KMS-11 (cell line): Measurements from ENCODE around the gene CORO1C.

ENCODE experiments used
- H2AFZ ChIP-seq: fragments of 200-600 bp; sonication (generic); 2 replicates; pipeline ENCODE4 v1.6.1; 2016; ENCODE audit warnings: antibody characterized with exemption, mixed run types, low read depth
- H3K27ac ChIP-seq: fragments of 200-600 bp; sonication (generic); 2 replicates; pipeline ENCODE4 v1.6.1; 2016; ENCODE audit warnings: mild to moderate bottlenecking, mixed run types
- H3K27me3 ChIP-seq: fragments of 200-600 bp; sonication (generic); 2 replicates; pipeline ENCODE4 v1.6.1; 2017; ENCODE audit warnings: mild to moderate bottlenecking, low read depth, mixed run types, moderate library complexity; ENCODE audit not compliant: insufficient read depth
- H3K36me3 ChIP-seq: fragments of 200-600 bp; sonication (generic); 2 replicates; pipeline ENCODE4 v1.6.1; 2017; ENCODE audit warnings: mild to moderate bottlenecking, mixed run types; ENCODE audit not compliant: insufficient read depth
- H3K4me1 ChIP-seq: fragments of 200-600 bp; sonication (generic); 2 replicates; pipeline ENCODE4 v1.6.1; 2016; ENCODE audit warnings: mild to moderate bottlenecking, low read depth, mixed run types; ENCODE audit not compliant: poor library complexity, severe bottlenecking
- H3K4me2 ChIP-seq: fragments of 200-600 bp; sonication (generic); 2 replicates; pipeline ENCODE4 v1.7.0; 2016; ENCODE audit warnings: mild to moderate bottlenecking, mixed run types
- H3K4me3 ChIP-seq: fragments of 200-600 bp; sonication (generic); IDR thresholded peaks from 2 replicates; pipeline ENCODE4 v1.6.1; 2017; ENCODE audit warnings: low read depth, low read length, mixed read lengths; ENCODE audit not compliant: insufficient read depth
- H3K79me2 ChIP-seq: fragments of 200-600 bp; sonication (generic); 2 replicates; pipeline ENCODE4 v1.6.1; 2016; ENCODE audit warnings: low read depth, mixed run types; ENCODE audit not compliant: insufficient read depth
- H3K9ac ChIP-seq: fragments of 200-600 bp; sonication (generic); 2 replicates; pipeline ENCODE4 v1.6.1; 2016; ENCODE audit warnings: mild to moderate bottlenecking, mixed run types
- H4K20me1 ChIP-seq: fragments of 200-600 bp; sonication (generic); 2 replicates; pipeline ENCODE4 v1.6.1; 2016; ENCODE audit warnings: mild to moderate bottlenecking, mixed run types; ENCODE audit not compliant: insufficient read depth
- TF ChIP-seq, protein P1 (sequence below): fragments of 200-600 bp; sonication (generic); conservative IDR thresholded peaks from 2 replicates; pipeline ENCODE4 v1.6.1; 2017; ENCODE audit warnings: low read depth, mild to moderate bottlenecking, antibody characterized with exemption, low read length, moderate library complexity, mixed read lengths

CORO1C gene

DNA sequence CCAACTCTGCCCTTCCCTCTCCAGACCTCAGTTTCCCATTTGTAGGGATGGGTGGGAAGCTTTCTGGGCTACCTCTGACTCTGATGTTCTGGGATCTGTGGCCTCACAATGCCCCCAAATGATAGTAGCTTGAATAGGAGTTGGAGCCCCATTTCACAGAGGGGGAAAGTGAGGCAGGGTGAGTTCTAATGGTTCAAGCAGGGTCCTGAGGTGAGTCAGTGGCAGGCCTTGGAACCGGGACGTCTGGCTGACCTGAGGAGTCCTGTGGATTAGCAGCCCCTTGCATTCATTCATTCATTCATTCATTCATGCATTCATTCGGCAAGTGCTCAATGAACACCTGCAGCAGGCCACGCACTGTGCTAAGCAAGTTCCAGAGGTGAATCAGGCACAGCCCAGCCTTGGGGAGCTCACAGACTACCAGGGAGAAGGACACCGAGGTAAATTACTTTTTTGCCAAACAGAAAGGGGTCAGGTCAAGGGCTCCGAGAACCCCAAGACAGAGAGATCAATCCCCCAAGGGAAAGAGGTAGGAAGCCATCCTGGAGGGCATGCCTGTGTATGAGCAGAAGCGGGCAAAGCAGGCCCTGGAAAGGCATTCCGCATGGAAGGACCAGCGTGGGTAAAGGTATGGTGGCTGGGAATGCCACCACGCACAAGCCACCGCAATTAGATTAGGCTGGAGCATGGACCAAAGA, 132.6 kb downstream of the CORO1C start:
- Histone ChIP-seq H3K27ac (no peak overlapping the region), H3K4me3 (no peak overlapping the region), H3K4me2 (no peak overlapping the region), H3K36me3 (no peaks in the 10 kb centered on the region), H3K4me1 (no peaks in the 10 kb centered on the region), H2AFZ (no peak overlapping the region), H3K27me3 (no peaks in the 10 kb centered on the region), H3K79me2 (no peaks in the 10 kb centered on the region), H4K20me1 (no peaks in the 10 kb centered on the region), H3K9ac (no peak overlapping the region)
- TF ChIP-seq, protein P1, sequence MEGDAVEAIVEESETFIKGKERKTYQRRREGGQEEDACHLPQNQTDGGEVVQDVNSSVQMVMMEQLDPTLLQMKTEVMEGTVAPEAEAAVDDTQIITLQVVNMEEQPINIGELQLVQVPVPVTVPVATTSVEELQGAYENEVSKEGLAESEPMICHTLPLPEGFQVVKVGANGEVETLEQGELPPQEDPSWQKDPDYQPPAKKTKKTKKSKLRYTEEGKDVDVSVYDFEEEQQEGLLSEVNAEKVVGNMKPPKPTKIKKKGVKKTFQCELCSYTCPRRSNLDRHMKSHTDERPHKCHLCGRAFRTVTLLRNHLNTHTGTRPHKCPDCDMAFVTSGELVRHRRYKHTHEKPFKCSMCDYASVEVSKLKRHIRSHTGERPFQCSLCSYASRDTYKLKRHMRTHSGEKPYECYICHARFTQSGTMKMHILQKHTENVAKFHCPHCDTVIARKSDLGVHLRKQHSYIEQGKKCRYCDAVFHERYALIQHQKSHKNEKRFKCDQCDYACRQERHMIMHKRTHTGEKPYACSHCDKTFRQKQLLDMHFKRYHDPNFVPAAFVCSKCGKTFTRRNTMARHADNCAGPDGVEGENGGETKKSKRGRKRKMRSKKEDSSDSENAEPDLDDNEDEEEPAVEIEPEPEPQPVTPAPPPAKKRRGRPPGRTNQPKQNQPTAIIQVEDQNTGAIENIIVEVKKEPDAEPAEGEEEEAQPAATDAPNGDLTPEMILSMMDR: no peak

DNA sequence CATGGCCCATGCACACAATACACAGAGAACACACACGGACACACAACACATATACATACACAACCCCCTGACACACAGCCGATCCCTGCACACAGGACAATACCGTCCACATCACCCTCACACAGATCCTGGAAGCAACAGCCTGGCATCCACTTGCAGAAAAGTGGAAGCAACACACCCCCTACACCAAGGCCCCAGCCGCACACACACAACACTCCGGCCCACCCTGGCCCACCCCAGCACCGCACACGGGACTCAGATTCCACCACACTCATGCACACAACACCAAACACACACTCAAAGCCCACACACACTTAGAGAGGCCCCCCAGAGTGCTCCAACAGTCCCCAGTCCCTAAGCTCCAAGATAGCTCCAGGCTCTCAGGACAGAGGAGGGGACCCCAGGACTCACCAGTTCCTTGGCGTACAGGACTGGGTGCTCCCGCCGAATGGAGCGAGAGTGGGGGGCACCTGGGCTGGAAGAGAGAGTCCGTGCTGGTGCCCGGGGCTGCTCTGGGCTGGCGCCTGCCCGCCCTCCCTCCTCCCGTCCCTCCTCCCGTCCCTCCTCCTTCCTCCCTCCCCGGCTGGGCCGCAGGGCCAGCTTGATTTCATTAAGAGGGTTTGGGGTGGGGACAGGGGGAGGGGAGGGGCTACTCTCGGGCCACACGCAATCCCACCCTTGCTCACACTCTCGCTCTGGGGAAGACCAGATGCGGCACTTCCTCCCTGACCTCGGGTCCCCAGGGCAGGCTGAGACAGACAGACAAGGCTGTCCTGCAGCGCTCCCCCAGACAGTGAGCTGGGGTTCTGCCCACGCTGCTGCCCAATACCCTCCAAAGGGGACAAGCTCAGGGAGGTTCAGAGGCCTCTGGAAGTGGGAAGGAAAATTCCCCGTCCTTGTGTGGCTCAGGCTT, 133.5 kb downstream of the CORO1C start, which contains the start of gene TMEM119:
Gene TMEM119 (minus strand): TSS at position 526 of the 913 bp plus-strand sequence. CDS start 5,701 bp downstream, outside the sequence.
- H3K27me3 ChIP-seq: no peaks in the 10 kb centered on the region
- no peaks in the 10 kb centered on the region for H4K20me1 ChIP-seq
- no peak within 1 kb of the TSS for H3K4me2 ChIP-seq
- H3K27ac ChIP-seq: no peak within 1 kb of the TSS
- H3K79me2 ChIP-seq: no peaks in the 10 kb centered on the region
- H2AFZ ChIP-seq: no peak within 1 kb of the TSS
- TF ChIP-seq, protein P1: no peak
- H3K4me3 ChIP-seq: no peak within 1 kb of the TSS
- H3K9ac ChIP-seq: no peak within 1 kb of the TSS
- no peaks in the 10 kb centered on the region for H3K4me1 ChIP-seq
- H3K36me3 ChIP-seq: no peaks in the 10 kb centered on the region

DNA sequence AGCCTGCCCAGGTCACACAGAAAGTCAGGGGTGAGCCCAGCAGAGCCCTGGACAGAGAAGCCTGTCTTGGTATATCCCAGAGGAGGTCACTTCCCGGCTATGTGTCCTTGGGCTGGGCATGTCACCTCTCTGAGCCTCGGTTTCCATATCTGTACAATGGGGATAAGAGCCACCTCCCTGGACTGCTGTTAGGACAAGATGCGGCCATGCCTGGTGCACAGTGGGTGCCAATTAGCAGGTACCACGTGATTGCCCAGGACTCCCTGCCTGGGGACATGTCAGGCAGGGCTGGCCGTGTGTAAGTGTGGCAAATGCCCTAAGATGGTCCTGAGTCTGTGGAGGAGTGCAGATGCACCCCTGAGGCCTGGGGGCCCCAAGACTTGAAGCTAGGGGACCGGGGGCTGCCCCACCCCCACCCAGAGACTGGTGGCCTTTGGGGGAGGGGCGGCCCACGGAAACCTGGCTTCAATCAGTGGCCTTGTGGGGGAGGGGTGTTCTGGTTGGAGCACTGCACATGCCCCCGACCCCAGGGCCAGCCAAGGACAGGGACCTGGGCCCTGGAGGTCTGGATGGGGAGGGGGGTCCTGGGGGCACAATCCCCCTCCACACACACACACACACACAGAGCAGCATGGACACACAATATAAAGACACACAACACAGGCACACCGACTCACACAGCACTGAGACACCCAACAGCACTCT, 134.3 kb downstream of the CORO1C start:
- Histone ChIP-seq H3K27ac (no peak overlapping the region), H3K79me2 (no peaks in the 10 kb centered on the region), H3K4me2 (no peak overlapping the region), H3K4me1 (no peaks in the 10 kb centered on the region), H3K27me3 (no peaks in the 10 kb centered on the region), H3K36me3 (no peaks in the 10 kb centered on the region), H3K9ac (no peak overlapping the region), H4K20me1 (no peaks in the 10 kb centered on the region), H2AFZ (no peak overlapping the region), H3K4me3 (no peak overlapping the region)
- TF ChIP-seq, protein P1: no peak
